H1 (cell line): ENCODE data around the gene CALD1. TPM values are rescaled to one million over a fixed set of nuclear protein-coding genes. Genes with fewer than 3 reads are reported as not detected.

ENCODE experiments used
- CTCF ChIA-PET: fragments of 300-600 bp; sonication (Branson Sonifier 250); formaldehyde crosslinking; loops from one replicate; lab custom pipeline; 2021; ENCODE audit not compliant: partially characterized antibody; lab: Charles Lee
- POLR2A ChIA-PET: fragments of 300-600 bp; sonication (Branson Sonifier 250); formaldehyde crosslinking; loops from one replicate; lab custom pipeline; 2021; ENCODE audit warnings: inconsistent platforms; ENCODE audit not compliant: partially characterized antibody; lab: Charles Lee
- DNase-seq, 2 experiments: peaks; one replicate each; pipeline versions ENCODE4 v3.0.0 to v3.0.0-alpha.2; 2010 to 2022; ENCODE audit warnings: low spot score in 2 of 2, low read depth in 1 of 2, mixed read lengths in 1 of 2
- FAIRE-seq: peaks from 2 replicates; lab custom pipeline; 2011; peaks lifted over from hg19 to GRCh38; lab: Jason Lieb, UNC
- H2AFZ ChIP-seq: 2 replicates; pipeline ENCODE4 v1.8.1; 2012; ENCODE audit warnings: low read length, inconsistent platforms
- H2AK5ac ChIP-seq: 2 replicates; pipeline ENCODE4 v1.6.1; 2013; ENCODE audit warnings: low read depth, low read length
- H2BK120ac ChIP-seq: replicated peaks from 2 replicates; pipeline ENCODE3; 2013; ENCODE audit warnings: low read depth, low read length, inconsistent platforms
- H2BK12ac ChIP-seq: 2 replicates; pipeline ENCODE4 v1.6.1; 2013; ENCODE audit warnings: low read depth, low read length
- H2BK15ac ChIP-seq: 2 replicates; pipeline ENCODE4 v1.6.1; 2013; ENCODE audit warnings: low read length
- H2BK20ac ChIP-seq: 2 replicates; pipeline ENCODE4 v1.6.1; 2013; ENCODE audit warnings: low read length
- H2BK5ac ChIP-seq: 2 replicates; pipeline ENCODE4 v1.6.1; 2013; ENCODE audit warnings: low read depth, low read length
- H3K14ac ChIP-seq: 2 replicates; pipeline ENCODE4 v1.6.1; 2013; ENCODE audit warnings: inconsistent platforms; ENCODE audit not compliant: insufficient read length
- H3K18ac ChIP-seq: 2 replicates; pipeline ENCODE4 v1.6.1; 2013; ENCODE audit warnings: low read length; ENCODE audit errors: extremely low read depth
- H3K23ac ChIP-seq: 2 replicates; pipeline ENCODE4 v1.6.1; 2013; ENCODE audit warnings: inconsistent platforms; ENCODE audit not compliant: insufficient read length
- H3K23me2 ChIP-seq: 2 replicates; pipeline ENCODE4 v1.6.1; 2013; ENCODE audit warnings: low read depth, low read length
- H3K27ac ChIP-seq: 2 replicates; pipeline ENCODE4 v1.6.1; 2011; ENCODE audit warnings: low read depth, low read length, inconsistent platforms
- H3K27me3 ChIP-seq, 4 experiments: replicated peaks in 1 of 4; 1 replicate in 1 of 4; 2 replicates in 3 of 4; pipeline versions ENCODE4 v1.6.1 to v1.8.1; 2011 to 2013; ENCODE audit warnings: low read length in 3 of 4, mild to moderate bottlenecking in 3 of 4, inconsistent platforms in 2 of 4, mixed read lengths in 2 of 4, moderate library complexity in 1 of 4; ENCODE audit not compliant: control insufficient read depth in 3 of 4, insufficient read depth in 3 of 4; ENCODE audit errors: extremely low read depth in 1 of 4
- H3K36me3 ChIP-seq, 4 experiments: 2 replicates each; pipeline versions ENCODE4 v1.6.1 to v1.8.1; 2011 to 2013; ENCODE audit warnings: mild to moderate bottlenecking in 4 of 4, low read length in 3 of 4, moderate library complexity in 2 of 4, control low read depth in 1 of 4, inconsistent platforms in 1 of 4; ENCODE audit not compliant: insufficient read depth in 4 of 4, control insufficient read depth in 2 of 4
- H3K4ac ChIP-seq: replicated peaks from 2 replicates; pipeline ENCODE3; 2013; ENCODE audit warnings: low read length, low read depth, mixed read lengths, inconsistent platforms; ENCODE audit not compliant: insufficient read length
- H3K4me1 ChIP-seq, 4 experiments: replicated peaks in 1 of 4; 1 replicate in 1 of 4; 2 replicates in 3 of 4; pipeline versions ENCODE4 v1.6.1 to v1.8.1; 2011 to 2013; ENCODE audit warnings: low read length in 3 of 4, inconsistent platforms in 2 of 4, mixed read lengths in 1 of 4; ENCODE audit not compliant: insufficient read depth in 4 of 4, control insufficient read depth in 3 of 4
- H3K4me2 ChIP-seq, 2 experiments: 2 replicates each; pipeline versions ENCODE4 v1.6.1 to v1.8.1; 2011 to 2013; ENCODE audit warnings: low read depth in 2 of 2, low read length in 2 of 2, control low read depth in 1 of 2, inconsistent platforms in 1 of 2, mild to moderate bottlenecking in 1 of 2; ENCODE audit not compliant: insufficient read depth in 1 of 2
- H3K4me3 ChIP-seq, 4 experiments: fragments of 200-600, 300-600 bp in 1 of 4; sonication (generic), shearing (Covaris generic), sonication (Bioruptor Twin) in 1 of 4; 2 replicates each; pipeline versions ENCODE4 v1.5.1 to v1.8.1; 2011 to 2016; ENCODE audit warnings: low read length in 4 of 4, low read depth in 3 of 4, control low read depth in 2 of 4, inconsistent platforms in 2 of 4, mild to moderate bottlenecking in 2 of 4, mixed read lengths in 1 of 4, moderate library complexity in 1 of 4; ENCODE audit not compliant: insufficient read depth in 2 of 4; ENCODE audit errors: extremely low read depth in 1 of 4
- H3K56ac ChIP-seq: replicated peaks from 2 replicates; pipeline ENCODE3; 2013; ENCODE audit warnings: low read depth, mild to moderate bottlenecking, mixed read lengths, low read length, inconsistent platforms; ENCODE audit not compliant: insufficient read length
- H3K79me1 ChIP-seq: 2 replicates; pipeline ENCODE4 v1.6.1; 2013; ENCODE audit warnings: low read depth, low read length, control low read depth
- H3K79me2 ChIP-seq, 2 experiments: 2 replicates each; pipeline versions ENCODE4 v1.6.1 to v1.8.1; 2012 to 2013; ENCODE audit warnings: low read length in 2 of 2, mild to moderate bottlenecking in 2 of 2, inconsistent platforms in 1 of 2; ENCODE audit not compliant: insufficient read depth in 2 of 2, control insufficient read depth in 1 of 2
- H3K9ac ChIP-seq, 4 experiments: replicated peaks in 1 of 4; 1 replicate in 1 of 4; 2 replicates in 3 of 4; pipeline versions ENCODE4 v1.6.1 to v1.8.1; 2011 to 2013; ENCODE audit warnings: low read depth in 3 of 4, low read length in 3 of 4, control low read depth in 2 of 4, mild to moderate bottlenecking in 2 of 4, moderate library complexity in 2 of 4, inconsistent platforms in 1 of 4; ENCODE audit errors: extremely low read depth in 1 of 4
- H3K9me3 ChIP-seq, 2 experiments: 2 replicates each; pipeline versions ENCODE4 v1.6.1 to v1.8.1; 2012 to 2013; ENCODE audit warnings: mild to moderate bottlenecking in 2 of 2, moderate library complexity in 2 of 2, control low read depth in 1 of 2, inconsistent platforms in 1 of 2, low read depth in 1 of 2, low read length in 1 of 2, mixed read lengths in 1 of 2; ENCODE audit not compliant: insufficient read depth in 2 of 2
- H4K20me1 ChIP-seq, 2 experiments: replicated peaks in 1 of 2; 2 replicates each; pipeline versions ENCODE3 to v1.8.1; 2011 to 2013; ENCODE audit warnings: inconsistent platforms in 2 of 2, low read length in 2 of 2, mild to moderate bottlenecking in 1 of 2; ENCODE audit not compliant: insufficient read depth in 2 of 2, control insufficient read depth in 1 of 2
- H4K5ac ChIP-seq: 2 replicates; pipeline ENCODE4 v1.6.1; 2013; ENCODE audit warnings: low read length, low read depth, mixed read lengths, inconsistent platforms; ENCODE audit not compliant: insufficient read length
- H4K8ac ChIP-seq: 2 replicates; pipeline ENCODE4 v1.8.0; 2013; ENCODE audit warnings: mild to moderate bottlenecking, moderate library complexity, low read length, inconsistent platforms; ENCODE audit not compliant: insufficient read depth; ENCODE audit errors: extremely low read depth
- H4K91ac ChIP-seq: replicated peaks from 2 replicates; pipeline ENCODE3; 2013; ENCODE audit warnings: low read length, mixed read lengths, inconsistent platforms; ENCODE audit not compliant: insufficient read length
- RXRA ChIP-seq: IDR thresholded peaks from 2 replicates; pipeline ENCODE4 v1.6.1; 2011; ENCODE audit warnings: low read depth, mild to moderate bottlenecking, low read length, moderate library complexity; ENCODE audit not compliant: insufficient read depth
- TBP ChIP-seq: IDR thresholded peaks from 2 replicates; pipeline ENCODE4 v1.6.1; 2011; ENCODE audit warnings: low read depth, low read length, improper control_type of control experiment
- WGBS, 2 experiments: shearing (Covaris generic) in 1 of 2; methylation state at CpG; one replicate each; pipeline versions ENCODE4 v1.1.6 to v1.1.7; 2013 to 2015; ENCODE audit warnings: low lambda C conversion rate in 2 of 2, mixed read lengths in 2 of 2, inconsistent platforms in 1 of 2, low coverage in 1 of 2, missing lambda C conversion rate in 1 of 2; ENCODE audit not compliant: insufficient replicate concordance in 2 of 2, insufficient coverage in 1 of 2, insufficient read length in 1 of 2; ENCODE audit errors: extremely low coverage in 1 of 2, missing lambda C conversion rate in 1 of 2; 5-methylcytosine and 5-hydroxymethylcytosine counted together
- polyA plus RNA-seq, 7 experiments: library from polyadenylated mRNA; depleted of rRNA in 3 of 7; stranded (reverse) in 5 of 7; unstranded in 2 of 7; fragments of >200 nt in 5 of 7; fragments of 200-250 nt in 2 of 7; gene quantifications; 1 replicate in 5 of 7; 2 replicates in 1 of 7; 4 replicates in 1 of 7; pipeline versions ENCODE4 v1.2.1 to v1.2.3, GENCODE V29; 2011 to 2013; ENCODE audit warnings: missing spikeins in 2 of 7, mixed read lengths in 2 of 7
- total RNA-seq: library from RNA; stranded (reverse); fragmentation: NEBNext Ultra II Directional; extraction: Animal tissue kit (Norgen Biotek cat#: 25700); gene quantifications from 2 replicates; pipeline ENCODE4 v1.2.1, GENCODE V29; 2021

The CALD1 gene
- total and polyA plus RNA-seq, 2 of the 8 experiments (the other 6 are each of a cell fraction or from before 2014, with no cell fraction given) = 34.3 to 177 TPM

- no peaks in the 10 kb centered on the region for H3K79me2 ChIP-seq
- no peak for TF ChIP-seq RXRA
- no peak for TF ChIP-seq TBP
Observed at GRCh38 chr7:134925766-134926165, 146.3 kb downstream of the CALD1 start.

More at GRCh38 chr7:134925766-134926165, 146.3 kb downstream of the CALD1 start:
- Histone ChIP-seq H3K9me3 (no peaks in the 10 kb centered on the region), H3K4me3 (no peak overlapping the region), H2BK5ac (no peak overlapping the region), H2AFZ (no peak overlapping the region), H3K27ac (no peak overlapping the region), H3K18ac (no peak overlapping the region), H4K91ac (no peak overlapping the region), H3K4me2 (no peak overlapping the region), H4K8ac (no peak overlapping the region), H3K9ac (no peak overlapping the region), H3K4ac (no peak overlapping the region), H2BK20ac (no peak overlapping the region), H3K36me3 (peaks cover 0 to 4% (median 0%) of the 10 kb centered on the region in 4 experiments; a peak in 2 of 8 replicates), H2BK15ac (no peak overlapping the region), H3K79me1 (no peaks in the 10 kb centered on the region; the same call in 1 of the 2 replicates), H3K56ac (no peak overlapping the region), H2BK120ac (no peak overlapping the region), H4K5ac (no peak overlapping the region), H4K20me1 (no peaks in the 10 kb centered on the region), H3K4me1 (no peaks in the 10 kb centered on the region), H2AK5ac (no peak overlapping the region), H3K23ac (no peak overlapping the region), H3K27me3 (no peaks in the 10 kb centered on the region), H3K14ac (no peak overlapping the region), H3K23me2 (no peaks in the 10 kb centered on the region), H2BK12ac (no peak overlapping the region)
- ChIA-PET POLR2A (no interaction called here), CTCF (no interaction called here)
- 94% methylated on average over 5 of the region's 5 CpGs; no CpG with 5 or more reads in 1 of the 2 experiments for WGBS, 2 experiments
- DNase-seq (no peak), FAIRE-seq (no peak)
